Measurements from ENCODE around the gene ALKBH5. TPM values are rescaled to one million over a fixed set of nuclear protein-coding genes. Genes with fewer than 3 reads are reported as not detected.

ALKBH5 gene
- total and polyA plus RNA-seq, 10 of the 15 experiments (the other 5 are each of a cell fraction or from before 2014, with no cell fraction given): 13.7 to 99.9 (median 52.4) TPM

DNA sequence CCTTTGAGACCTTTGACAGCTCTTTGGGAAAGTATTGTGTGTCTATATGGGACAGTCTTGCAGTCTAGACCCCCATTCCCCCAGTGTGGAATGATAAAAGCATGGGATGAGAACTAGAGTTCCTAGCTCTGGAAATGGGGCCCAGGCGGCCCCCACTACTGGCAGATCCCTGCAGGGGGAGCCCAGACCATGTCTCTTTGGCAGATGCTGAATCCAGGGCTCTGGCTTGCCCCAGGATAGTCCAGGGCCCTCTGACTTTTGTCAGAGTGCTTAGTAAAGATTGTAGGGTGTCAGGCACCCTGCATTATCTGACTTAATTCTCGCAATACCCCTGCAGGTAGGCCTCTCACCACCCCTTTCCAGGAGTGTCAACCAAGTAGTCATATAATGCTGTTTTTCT, 8.3 kb downstream of the ALKBH5 start:
- DNase-seq (ENCODE audit: low read depth, low spot score) (no peak), ATAC-seq (peak; percentile 48), FAIRE-seq (no peak)
- BruUV-seq (replicated peaks): no TSS peak
- Histone ChIP-seq H3K4me2 (ENCODE audit: control insufficient read depth, insufficient read depth) (peak overlapping the region; percentile 75), H3K9me3 (replicated peaks; ENCODE audit: control insufficient read depth, insufficient read depth, low read length) (no peaks in the 10 kb centered on the region), H3K4me3 (no peak overlapping the region), H3K27ac (ENCODE audit: control insufficient read depth, insufficient read depth) (no peak overlapping the region), H3K9ac (ENCODE audit: control insufficient read depth, insufficient read depth, low read length) (no peak overlapping the region), H3K27me3 (replicated peaks in 1 of 2; ENCODE audit: control insufficient read depth in 2 of 2, insufficient read depth in 2 of 2, low read length in 1 of 2) (no peaks in the 10 kb centered on the region), H3K79me2 (ENCODE audit: control insufficient read depth, insufficient read depth, low read length) (peaks cover 63% of the 10 kb centered on the region), H2AFZ (ENCODE audit: control insufficient read depth, low read depth, low read length) (no peak overlapping the region), H3K4me1 (ENCODE audit: control insufficient read depth, insufficient read depth, low read length) (no peaks in the 10 kb centered on the region; the same call in 1 of the 2 replicates), H4K20me1 (ENCODE audit: control insufficient read depth, insufficient read depth) (peaks cover 28% of the 10 kb centered on the region), H3K36me3 (ENCODE audit: control insufficient read depth in 2 of 2, insufficient read depth in 2 of 2, low read length in 1 of 2) (peaks cover 14 to 40% of the 10 kb centered on the region in 2 experiments)
- in situ Hi-C loops (cut with MboI) (no loop called here), intact Hi-C loops (cut with micrococcal nuclease; ENCODE audit: unreplicated experiment) (no loop called here)
- ChIA-PET POLR2A (interaction anchor here (0.6 to 2.3 kb wide), 2 partner anchors 11 to 181 kb away, joined by 3 to 6 read pairs; no protein-coding TSS in a partner anchor), SMC1A (ENCODE audit: uncharacterized antibody, unreplicated experiment) (no interaction called here), RAD21 (ENCODE audit: unreplicated experiment) (interaction anchor here (4.5 kb wide), 1 partner anchor 51 kb away, joined by 28 read pairs; no protein-coding TSS in a partner anchor), CTCF (interaction anchor here (0.5 to 1.0 kb wide), 4 partner anchors 10 to 129 kb away, joined by 3 to 4 read pairs (median 4); no protein-coding TSS in a partner anchor)
- no peak for TF ChIP-seq IKZF2 (IDR thresholded peaks at IDR 0.05)
- TF ChIP-seq, protein P1, sequence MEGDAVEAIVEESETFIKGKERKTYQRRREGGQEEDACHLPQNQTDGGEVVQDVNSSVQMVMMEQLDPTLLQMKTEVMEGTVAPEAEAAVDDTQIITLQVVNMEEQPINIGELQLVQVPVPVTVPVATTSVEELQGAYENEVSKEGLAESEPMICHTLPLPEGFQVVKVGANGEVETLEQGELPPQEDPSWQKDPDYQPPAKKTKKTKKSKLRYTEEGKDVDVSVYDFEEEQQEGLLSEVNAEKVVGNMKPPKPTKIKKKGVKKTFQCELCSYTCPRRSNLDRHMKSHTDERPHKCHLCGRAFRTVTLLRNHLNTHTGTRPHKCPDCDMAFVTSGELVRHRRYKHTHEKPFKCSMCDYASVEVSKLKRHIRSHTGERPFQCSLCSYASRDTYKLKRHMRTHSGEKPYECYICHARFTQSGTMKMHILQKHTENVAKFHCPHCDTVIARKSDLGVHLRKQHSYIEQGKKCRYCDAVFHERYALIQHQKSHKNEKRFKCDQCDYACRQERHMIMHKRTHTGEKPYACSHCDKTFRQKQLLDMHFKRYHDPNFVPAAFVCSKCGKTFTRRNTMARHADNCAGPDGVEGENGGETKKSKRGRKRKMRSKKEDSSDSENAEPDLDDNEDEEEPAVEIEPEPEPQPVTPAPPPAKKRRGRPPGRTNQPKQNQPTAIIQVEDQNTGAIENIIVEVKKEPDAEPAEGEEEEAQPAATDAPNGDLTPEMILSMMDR (IDR thresholded peaks at IDR 0.05 in 2 of 3, conservative IDR thresholded peaks at IDR 0.05 in 1 of 3; ENCODE audit: control insufficient read depth in 2 of 3, extremely low read depth in 1 of 3, insufficient read depth in 1 of 3, low read depth in 3 of 3, low read length in 3 of 3): peak; percentile 18 to 49 (median 36); a peak in 4 of 6 replicates
- WGBS (ENCODE audit: insufficient coverage, insufficient replicate concordance, low lambda C conversion rate, missing lambda C conversion rate): 70% methylated on average over 2 of the region's 2 CpGs

DNA sequence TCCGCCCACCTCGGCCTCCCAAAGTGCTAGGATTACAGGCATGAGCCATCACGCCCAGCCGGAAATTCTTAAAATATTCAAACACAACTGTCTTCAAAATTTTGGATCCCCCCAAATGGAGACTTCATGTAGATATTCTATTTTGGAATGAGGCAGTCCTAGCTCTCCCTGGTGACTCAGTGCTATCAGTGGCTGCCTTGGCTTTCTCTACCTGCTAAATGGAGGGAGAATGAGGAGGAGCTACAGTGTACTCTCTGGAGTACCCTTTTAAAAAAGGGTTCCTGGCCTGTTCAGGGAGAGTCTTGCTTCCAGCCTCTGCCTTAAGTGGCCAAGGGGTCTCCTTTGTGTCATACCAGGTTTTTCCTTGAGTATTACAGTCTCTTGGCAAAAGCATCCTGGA, 10.8 kb downstream of the ALKBH5 start:
- peaks cover 17% of the 10 kb centered on the region for H4K20me1 ChIP-seq (ENCODE audit: control insufficient read depth, insufficient read depth)
- no peaks in the 10 kb centered on the region for H3K4me1 ChIP-seq (ENCODE audit: control insufficient read depth, insufficient read depth, low read length)
- TF ChIP-seq, protein P2, sequence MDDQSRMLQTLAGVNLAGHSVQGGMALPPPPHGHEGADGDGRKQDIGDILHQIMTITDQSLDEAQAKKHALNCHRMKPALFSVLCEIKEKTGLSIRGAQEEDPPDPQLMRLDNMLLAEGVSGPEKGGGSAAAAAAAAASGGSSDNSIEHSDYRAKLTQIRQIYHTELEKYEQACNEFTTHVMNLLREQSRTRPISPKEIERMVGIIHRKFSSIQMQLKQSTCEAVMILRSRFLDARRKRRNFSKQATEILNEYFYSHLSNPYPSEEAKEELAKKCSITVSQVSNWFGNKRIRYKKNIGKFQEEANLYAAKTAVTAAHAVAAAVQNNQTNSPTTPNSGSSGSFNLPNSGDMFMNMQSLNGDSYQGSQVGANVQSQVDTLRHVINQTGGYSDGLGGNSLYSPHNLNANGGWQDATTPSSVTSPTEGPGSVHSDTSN (IDR thresholded peaks at IDR 0.05; ENCODE audit: insufficient replicate concordance, low read depth, low read length): no peak
- no peak for TF ChIP-seq SMARCA5 (IDR thresholded peaks at IDR 0.05)
- TF ChIP-seq, protein P3, sequence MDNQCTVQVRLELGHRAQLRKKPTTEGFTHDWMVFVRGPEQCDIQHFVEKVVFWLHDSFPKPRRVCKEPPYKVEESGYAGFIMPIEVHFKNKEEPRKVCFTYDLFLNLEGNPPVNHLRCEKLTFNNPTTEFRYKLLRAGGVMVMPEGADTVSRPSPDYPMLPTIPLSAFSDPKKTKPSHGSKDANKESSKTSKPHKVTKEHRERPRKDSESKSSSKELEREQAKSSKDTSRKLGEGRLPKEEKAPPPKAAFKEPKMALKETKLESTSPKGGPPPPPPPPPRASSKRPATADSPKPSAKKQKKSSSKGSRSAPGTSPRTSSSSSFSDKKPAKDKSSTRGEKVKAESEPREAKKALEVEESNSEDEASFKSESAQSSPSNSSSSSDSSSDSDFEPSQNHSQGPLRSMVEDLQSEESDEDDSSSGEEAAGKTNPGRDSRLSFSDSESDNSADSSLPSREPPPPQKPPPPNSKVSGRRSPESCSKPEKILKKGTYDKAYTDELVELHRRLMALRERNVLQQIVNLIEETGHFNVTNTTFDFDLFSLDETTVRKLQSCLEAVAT (IDR thresholded peaks at IDR 0.05): no peak
- TF ChIP-seq, protein P4, sequence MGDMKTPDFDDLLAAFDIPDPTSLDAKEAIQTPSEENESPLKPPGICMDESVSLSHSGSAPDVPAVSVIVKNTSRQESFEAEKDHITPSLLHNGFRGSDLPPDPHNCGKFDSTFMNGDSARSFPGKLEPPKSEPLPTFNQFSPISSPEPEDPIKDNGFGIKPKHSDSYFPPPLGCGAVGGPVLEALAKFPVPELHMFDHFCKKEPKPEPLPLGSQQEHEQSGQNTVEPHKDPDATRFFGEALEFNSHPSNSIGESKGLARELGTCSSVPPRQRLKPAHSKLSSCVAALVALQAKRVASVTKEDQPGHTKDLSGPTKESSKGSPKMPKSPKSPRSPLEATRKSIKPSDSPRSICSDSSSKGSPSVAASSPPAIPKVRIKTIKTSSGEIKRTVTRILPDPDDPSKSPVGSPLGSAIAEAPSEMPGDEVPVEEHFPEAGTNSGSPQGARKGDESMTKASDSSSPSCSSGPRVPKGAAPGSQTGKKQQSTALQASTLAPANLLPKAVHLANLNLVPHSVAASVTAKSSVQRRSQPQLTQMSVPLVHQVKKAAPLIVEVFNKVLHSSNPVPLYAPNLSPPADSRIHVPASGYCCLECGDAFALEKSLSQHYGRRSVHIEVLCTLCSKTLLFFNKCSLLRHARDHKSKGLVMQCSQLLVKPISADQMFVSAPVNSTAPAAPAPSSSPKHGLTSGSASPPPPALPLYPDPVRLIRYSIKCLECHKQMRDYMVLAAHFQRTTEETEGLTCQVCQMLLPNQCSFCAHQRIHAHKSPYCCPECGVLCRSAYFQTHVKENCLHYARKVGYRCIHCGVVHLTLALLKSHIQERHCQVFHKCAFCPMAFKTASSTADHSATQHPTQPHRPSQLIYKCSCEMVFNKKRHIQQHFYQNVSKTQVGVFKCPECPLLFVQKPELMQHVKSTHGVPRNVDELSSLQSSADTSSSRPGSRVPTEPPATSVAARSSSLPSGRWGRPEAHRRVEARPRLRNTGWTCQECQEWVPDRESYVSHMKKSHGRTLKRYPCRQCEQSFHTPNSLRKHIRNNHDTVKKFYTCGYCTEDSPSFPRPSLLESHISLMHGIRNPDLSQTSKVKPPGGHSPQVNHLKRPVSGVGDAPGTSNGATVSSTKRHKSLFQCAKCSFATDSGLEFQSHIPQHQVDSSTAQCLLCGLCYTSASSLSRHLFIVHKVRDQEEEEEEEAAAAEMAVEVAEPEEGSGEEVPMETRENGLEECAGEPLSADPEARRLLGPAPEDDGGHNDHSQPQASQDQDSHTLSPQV (IDR thresholded peaks at IDR 0.05): no peak
- TF ChIP-seq YY1 (IDR thresholded peaks at IDR 0.05; ENCODE audit: low read depth, low read length): no peak
- TF ChIP-seq NFIC (IDR thresholded peaks at IDR 0.05; ENCODE audit: low read depth, low read length): no peak

More for the DNA sequence above, 10.8 kb downstream of the ALKBH5 start:
- Histone ChIP-seq H3K79me2 (ENCODE audit: control insufficient read depth, insufficient read depth, low read length) (peaks cover 61% of the 10 kb centered on the region), H3K27ac (ENCODE audit: control insufficient read depth, insufficient read depth) (no peak overlapping the region), H3K4me2 (ENCODE audit: control insufficient read depth, insufficient read depth) (no peak overlapping the region), H2AFZ (ENCODE audit: control insufficient read depth, low read depth, low read length) (no peak overlapping the region), H3K27me3 (replicated peaks in 1 of 2; ENCODE audit: control insufficient read depth in 2 of 2, insufficient read depth in 2 of 2, low read length in 1 of 2) (no peaks in the 10 kb centered on the region), H3K4me3 (no peak overlapping the region), H3K36me3 (ENCODE audit: control insufficient read depth in 2 of 2, insufficient read depth in 2 of 2, low read length in 1 of 2) (peaks cover 30 to 51% of the 10 kb centered on the region in 2 experiments), H3K9ac (ENCODE audit: control insufficient read depth, insufficient read depth, low read length) (no peak overlapping the region), H3K9me3 (replicated peaks; ENCODE audit: control insufficient read depth, insufficient read depth, low read length) (no peaks in the 10 kb centered on the region)
- POLR2A ChIA-PET: no interaction called here
- FAIRE-seq: no peak
- WGBS (ENCODE audit: insufficient coverage, insufficient replicate concordance, low lambda C conversion rate, missing lambda C conversion rate): 96% methylated on average over 4 of the region's 4 CpGs
- SMC1A ChIA-PET (ENCODE audit: uncharacterized antibody, unreplicated experiment): no interaction called here
- no peak for DNase-seq (ENCODE audit: low read depth, low spot score)
- intact Hi-C loops (cut with micrococcal nuclease; ENCODE audit: unreplicated experiment): no loop called here
- CTCF ChIA-PET: no interaction called here
- no peak for ATAC-seq
- no TSS peak for BruUV-seq (replicated peaks)
- RAD21 ChIA-PET (ENCODE audit: unreplicated experiment): no interaction called here
- in situ Hi-C loops (cut with MboI): no loop called here

Measured in GM12878 (cell line).